Calu3 (cell line): Measurements from ENCODE around the gene FCER1G. TPM values are rescaled to one million over a fixed set of nuclear protein-coding genes. Genes with fewer than 3 reads are reported as not detected.

ENCODE experiments used
- BruUV-seq: library from RNA; stranded (reverse); fragments of 400-500 nt; replicated peaks from 2 replicates; lab custom pipeline; 2021; lab: Mats Ljungman, UMichigan
- CTCF ChIA-PET: fragments of 300-600 bp; sonication (Branson Sonifier 250); formaldehyde crosslinking; loops from one replicate; lab custom pipeline; 2022; ENCODE audit warnings: antibody characterized with exemption; lab: Charles Lee
- DNase-seq: peaks from one replicate; pipeline ENCODE4 v3.0.0; 2022
- H3K27ac Mint-ChIP-seq: one replicate; pipeline ENCODE4 v1.8.0; 2022; ENCODE audit warnings: mixed read lengths; ENCODE audit not compliant: unreplicated experiment
- H3K27me3 Mint-ChIP-seq: one replicate; pipeline ENCODE4 v1.8.0; 2022; ENCODE audit warnings: mixed read lengths; ENCODE audit not compliant: unreplicated experiment
- H3K36me3 Mint-ChIP-seq: one replicate; pipeline ENCODE4 v1.8.0; 2022; ENCODE audit warnings: mild to moderate bottlenecking, moderate library complexity, mixed read lengths; ENCODE audit not compliant: insufficient read depth, unreplicated experiment
- H3K4me1 Mint-ChIP-seq: one replicate; pipeline ENCODE4 v1.8.0; 2022; ENCODE audit warnings: mild to moderate bottlenecking, low read depth, mixed read lengths; ENCODE audit not compliant: unreplicated experiment
- H3K4me3 Mint-ChIP-seq: one replicate; pipeline ENCODE4 v1.8.0; 2022; ENCODE audit warnings: mild to moderate bottlenecking, low read depth, moderate library complexity, mixed read lengths; ENCODE audit not compliant: unreplicated experiment
- H3K9me3 Mint-ChIP-seq: one replicate; pipeline ENCODE4 v1.8.0; 2022; ENCODE audit warnings: low read depth, mixed read lengths; ENCODE audit not compliant: unreplicated experiment
- intact Hi-C: fragments of 100-400 bp; cut with micrococcal nuclease; formaldehyde crosslinking; loops from one replicate; pipeline ENCODE4 v1.10.0; 2022; ENCODE audit not compliant: unreplicated experiment
- total RNA-seq: library from RNA; stranded (reverse); gene quantifications from 2 replicates; pipeline ENCODE4 v1.2.3, GENCODE V29; 2022
- TF ChIP-seq, protein P1 (sequence below): fragments of 200-600 bp; IDR thresholded peaks from one replicate; pipeline ENCODE4 v1.8.0; 2022; ENCODE audit warnings: antibody characterized with exemption; ENCODE audit not compliant: unreplicated experiment

Gene FCER1G
- total RNA-seq, 1 experiment from 2014 or later, result not detected

DNA sequence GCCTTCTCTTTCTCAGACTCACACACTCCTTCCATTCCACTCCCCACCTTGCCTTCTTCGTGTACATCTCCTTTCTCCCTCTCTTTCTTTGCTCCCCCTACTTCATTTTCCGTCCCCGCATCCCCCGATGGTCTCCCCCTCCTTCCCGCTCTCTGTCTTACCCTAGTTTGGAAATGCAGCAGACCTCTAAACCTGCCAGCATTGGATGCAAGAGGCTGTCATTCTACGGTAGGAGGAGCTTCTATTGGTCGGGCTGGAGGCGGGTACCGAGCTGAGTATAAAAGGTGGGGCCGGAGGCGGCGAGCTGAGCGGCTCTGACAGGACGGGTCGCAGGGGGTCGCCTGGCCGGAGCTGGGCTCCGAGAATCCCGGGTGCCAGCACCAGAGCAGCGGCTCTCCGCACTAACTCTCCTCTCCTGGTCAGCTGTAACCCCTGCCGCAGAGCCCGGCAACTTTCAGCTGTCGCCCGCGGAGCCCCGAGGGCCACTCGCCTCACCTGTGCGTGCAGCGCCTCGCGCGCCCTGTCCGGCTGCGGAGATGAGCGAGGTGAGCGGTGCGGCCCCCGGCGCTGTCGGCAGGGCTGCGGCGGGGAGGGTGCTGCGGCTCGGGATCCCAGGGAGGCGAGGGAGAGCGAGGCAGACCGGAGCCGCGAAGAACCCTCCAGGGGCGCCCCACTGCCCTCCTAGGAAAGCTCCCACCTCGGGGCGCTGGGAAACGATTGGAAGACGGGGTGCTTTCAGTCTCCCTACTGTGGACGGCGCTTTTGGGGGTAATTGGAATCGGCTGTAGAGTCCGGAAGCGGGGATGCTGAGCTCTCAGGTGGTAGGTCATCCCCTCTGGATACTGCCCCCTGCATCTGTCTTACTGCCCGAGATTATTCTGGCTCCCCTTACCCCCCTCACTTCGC lies 43.6 kb downstream of the FCER1G start, which contains the start of gene PCP4L1:
Gene PCP4L1, plus strand, starts transcription at position 307 of the 906 bp plus-strand sequence. Its CDS starts 230 bp downstream, at position 537.
- CTCF ChIA-PET, result interaction anchor here (0.5 to 0.9 kb wide), 7 partner anchors 10 to 93 kb away, joined by 4 to 8 read pairs (median 5); no protein-coding TSS in a partner anchor
- Mint-ChIP-seq H3K9me3 (peaks cover 7% of the 10 kb centered on the region), H3K36me3 (peaks cover 10% of the 10 kb centered on the region), H3K27ac (peak within 1 kb of the TSS; percentile 14), H3K4me3 (peak within 1 kb of the TSS; percentile 68), H3K27me3 (peaks cover 60% of the 10 kb centered on the region), H3K4me1 (peaks cover 34% of the 10 kb centered on the region)
- TF ChIP-seq, protein P1, sequence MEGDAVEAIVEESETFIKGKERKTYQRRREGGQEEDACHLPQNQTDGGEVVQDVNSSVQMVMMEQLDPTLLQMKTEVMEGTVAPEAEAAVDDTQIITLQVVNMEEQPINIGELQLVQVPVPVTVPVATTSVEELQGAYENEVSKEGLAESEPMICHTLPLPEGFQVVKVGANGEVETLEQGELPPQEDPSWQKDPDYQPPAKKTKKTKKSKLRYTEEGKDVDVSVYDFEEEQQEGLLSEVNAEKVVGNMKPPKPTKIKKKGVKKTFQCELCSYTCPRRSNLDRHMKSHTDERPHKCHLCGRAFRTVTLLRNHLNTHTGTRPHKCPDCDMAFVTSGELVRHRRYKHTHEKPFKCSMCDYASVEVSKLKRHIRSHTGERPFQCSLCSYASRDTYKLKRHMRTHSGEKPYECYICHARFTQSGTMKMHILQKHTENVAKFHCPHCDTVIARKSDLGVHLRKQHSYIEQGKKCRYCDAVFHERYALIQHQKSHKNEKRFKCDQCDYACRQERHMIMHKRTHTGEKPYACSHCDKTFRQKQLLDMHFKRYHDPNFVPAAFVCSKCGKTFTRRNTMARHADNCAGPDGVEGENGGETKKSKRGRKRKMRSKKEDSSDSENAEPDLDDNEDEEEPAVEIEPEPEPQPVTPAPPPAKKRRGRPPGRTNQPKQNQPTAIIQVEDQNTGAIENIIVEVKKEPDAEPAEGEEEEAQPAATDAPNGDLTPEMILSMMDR, result no peak
- intact Hi-C loops, result no loop called here
- peak; percentile 75 for DNase-seq
- BruUV-seq, result no TSS peak

DNA sequence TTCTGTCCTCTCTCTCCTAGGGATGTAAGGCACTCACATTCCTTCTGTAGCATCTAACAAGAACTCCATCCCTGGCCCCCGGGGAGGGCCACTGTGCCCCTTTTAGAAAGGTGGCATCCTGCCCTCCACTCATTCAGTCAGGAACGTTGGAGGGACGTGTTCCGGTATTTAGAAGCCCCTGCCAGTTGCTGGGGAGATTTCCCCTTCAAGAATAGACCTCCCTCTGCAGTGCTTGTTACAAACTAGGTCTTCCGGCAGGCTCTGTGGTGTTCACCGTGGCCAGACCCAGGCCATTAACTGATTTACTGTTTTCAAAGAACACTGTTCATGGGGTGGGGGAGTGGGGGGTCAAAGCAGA lies 44.2 kb downstream of the FCER1G start:
- H3K36me3 Mint-ChIP-seq, result peaks cover 10% of the 10 kb centered on the region
- CTCF ChIA-PET, result interaction anchor here (0.6 kb wide), 1 partner anchor 917 kb away, joined by 3 read pairs; no protein-coding TSS in a partner anchor
- H3K4me3 Mint-ChIP-seq, result peak overlapping the region; percentile 68
- H3K27me3 Mint-ChIP-seq, result peaks cover 62% of the 10 kb centered on the region
- peak overlapping the region; percentile 14 for H3K27ac Mint-ChIP-seq
- peaks cover 7% of the 10 kb centered on the region for H3K9me3 Mint-ChIP-seq
- DNase-seq, result no peak
- intact Hi-C loops, result no loop called here
- H3K4me1 Mint-ChIP-seq, result peaks cover 34% of the 10 kb centered on the region
- BruUV-seq, result no TSS peak
- TF ChIP-seq, protein P1, result no peak

DNA sequence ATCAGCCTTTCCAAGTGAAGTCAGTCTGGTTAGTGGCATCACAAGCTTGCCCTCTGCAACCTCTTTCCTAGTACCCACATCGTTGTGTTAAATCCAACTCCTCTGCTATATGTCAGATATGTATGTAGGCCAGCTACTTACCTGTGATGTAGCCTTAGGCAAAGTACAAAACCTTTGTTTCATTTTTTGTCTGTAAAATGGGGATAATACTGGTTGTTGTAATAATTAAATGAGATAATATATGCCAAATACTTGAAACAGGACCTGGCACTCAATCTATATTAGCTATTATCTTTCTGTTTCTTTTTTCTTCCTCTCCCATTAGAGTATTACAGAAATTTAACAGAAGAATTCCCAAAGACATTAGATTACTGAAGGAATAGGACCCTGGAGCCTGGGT lies 44.7 kb downstream of the FCER1G start:
- intact Hi-C loops, result no loop called here
- TF ChIP-seq, protein P1, result no peak

DNA sequence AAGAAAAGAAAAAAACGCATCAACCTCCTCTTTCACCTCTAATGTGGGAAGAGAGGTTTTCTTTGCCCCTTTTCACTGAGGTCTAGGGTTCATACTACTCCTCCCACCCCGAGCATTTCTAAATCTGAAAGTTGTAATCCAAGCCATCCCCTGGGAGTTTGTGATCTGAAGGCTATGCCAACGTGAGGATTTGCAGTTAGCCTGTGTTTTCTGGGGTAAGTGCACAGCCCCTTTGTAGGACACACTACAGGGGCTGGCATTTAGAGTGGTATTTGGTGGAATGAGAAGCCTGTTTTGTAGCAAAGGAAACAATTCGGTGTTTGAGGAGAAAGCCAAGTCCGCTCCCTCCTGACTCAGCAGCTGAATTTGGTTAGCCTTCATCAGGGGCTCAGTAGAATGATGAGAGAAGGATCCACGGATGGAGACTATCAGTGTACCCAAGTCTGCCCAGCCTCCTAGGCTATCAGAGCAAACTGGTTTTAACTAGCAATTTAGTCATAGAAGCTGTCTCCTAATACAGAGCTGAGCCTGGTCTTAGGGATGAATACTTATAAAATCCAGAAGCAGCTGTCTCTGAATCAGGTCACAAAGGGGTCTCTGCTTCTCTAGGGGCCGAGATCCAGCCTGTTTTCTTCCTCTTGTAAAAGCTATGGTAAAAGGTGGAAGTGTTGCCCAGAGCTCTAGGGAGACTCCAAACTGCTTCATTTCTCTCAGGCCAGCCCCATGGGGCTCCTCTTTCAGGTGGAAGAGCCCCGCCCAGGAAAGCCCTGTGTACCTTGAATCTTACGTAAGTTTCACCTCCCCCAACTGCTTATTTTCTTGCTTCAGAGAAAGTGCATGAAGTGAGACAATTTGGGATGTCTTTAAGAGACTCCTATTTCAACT lies 45.5 kb downstream of the FCER1G start:
- CTCF ChIA-PET, result interaction anchor here (0.5 to 0.6 kb wide), 2 partner anchors 24 to 31 kb away, joined by 3 to 4 read pairs; no protein-coding TSS in a partner anchor
- H3K9me3 Mint-ChIP-seq, result peaks cover 5% of the 10 kb centered on the region
- no peak for DNase-seq
- peaks cover 34% of the 10 kb centered on the region for H3K4me1 Mint-ChIP-seq
- no peak overlapping the region for H3K27ac Mint-ChIP-seq
- peaks cover 68% of the 10 kb centered on the region for H3K27me3 Mint-ChIP-seq
- H3K36me3 Mint-ChIP-seq, result peaks cover 10% of the 10 kb centered on the region
- no TSS peak for BruUV-seq
- intact Hi-C loops, result no loop called here
- TF ChIP-seq, protein P1, result no peak
- no peak overlapping the region for H3K4me3 Mint-ChIP-seq

More for the DNA sequence above, 44.7 kb downstream of the FCER1G start:
- Mint-ChIP-seq H3K27ac (no peak overlapping the region), H3K4me3 (no peak overlapping the region), H3K9me3 (peaks cover 7% of the 10 kb centered on the region), H3K36me3 (peaks cover 10% of the 10 kb centered on the region), H3K27me3 (peaks cover 67% of the 10 kb centered on the region), H3K4me1 (peaks cover 34% of the 10 kb centered on the region)
- no TSS peak for BruUV-seq
- CTCF ChIA-PET, result interaction anchor here (0.6 kb wide), 1 partner anchor 916 kb away, joined by 3 read pairs; no protein-coding TSS in a partner anchor
- no peak for DNase-seq
